CD14-positive monocyte (primary cell): ENCODE measurements around the gene ME3. TPM values are rescaled to one million over a fixed set of nuclear protein-coding genes. Genes with fewer than 3 reads are reported as not detected.

Experiments used
- DNase-seq, 3 donors: peaks; one replicate each; pipeline ENCODE4 v3.0.0-alpha.2; 2011 to 2022
- H2AFZ ChIP-seq: 2 replicates; pipeline ENCODE4 v1.6.0; 2012; ENCODE audit warnings: mild to moderate bottlenecking, low read depth, low read length, inconsistent platforms; ENCODE audit not compliant: insufficient read depth, poor library complexity, severe bottlenecking
- H3K27ac ChIP-seq, 2 donors: 1 replicate in 1 of 2; 2 replicates in 1 of 2; pipeline ENCODE4 v1.5.1; 2012 to 2013; ENCODE audit warnings: low read length in 2 of 2, control low read depth in 1 of 2, inconsistent platforms in 1 of 2, low read depth in 1 of 2, mild to moderate bottlenecking in 1 of 2
- H3K27me3 ChIP-seq, 2 donors: one replicate each; pipeline versions ENCODE4 v1.6.0 to v1.6.1; 2011 to 2013; ENCODE audit warnings: low read length in 2 of 2; ENCODE audit not compliant: control insufficient read depth in 2 of 2, insufficient read depth in 2 of 2
- H3K36me3 ChIP-seq, 2 donors: replicated peaks in 1 of 2; 1 replicate in 1 of 2; 2 replicates in 1 of 2; pipeline versions ENCODE4 v1.5.1 to v1.6.1; 2012 to 2013; ENCODE audit warnings: low read length in 2 of 2, control low read depth in 1 of 2, inconsistent platforms in 1 of 2, mild to moderate bottlenecking in 1 of 2; ENCODE audit not compliant: insufficient read depth in 2 of 2, control insufficient read depth in 1 of 2
- H3K4me1 ChIP-seq, 2 donors: 1 replicate in 1 of 2; 2 replicates in 1 of 2; pipeline versions ENCODE4 v1.5.1 to v1.6.1; 2012 to 2013; ENCODE audit warnings: low read length in 2 of 2, control low read depth in 1 of 2, inconsistent platforms in 1 of 2, mild to moderate bottlenecking in 1 of 2, moderate library complexity in 1 of 2; ENCODE audit not compliant: insufficient read depth in 2 of 2, control insufficient read depth in 1 of 2
- H3K4me2 ChIP-seq: replicated peaks from 2 replicates; pipeline ENCODE3; 2012; ENCODE audit warnings: low read length, moderate library complexity, mild to moderate bottlenecking; ENCODE audit not compliant: poor library complexity, severe bottlenecking; ENCODE audit errors: extremely low read depth
- H3K4me3 ChIP-seq, 3 experiments: fragments of 200-600 bp in 1 of 3; sonication (generic) in 1 of 3; replicated peaks in 1 of 3; 1 replicate in 2 of 3; 2 replicates in 1 of 3; pipeline ENCODE4 v1.5.1; 2011 to 2013; ENCODE audit warnings: low read length in 3 of 3, mild to moderate bottlenecking in 3 of 3, control low read depth in 2 of 3, low read depth in 2 of 3, inconsistent platforms in 1 of 3, moderate library complexity in 1 of 3
- H3K79me2 ChIP-seq: 2 replicates; pipeline ENCODE4 v1.6.0; 2012; ENCODE audit warnings: mild to moderate bottlenecking, control low read depth, inconsistent platforms, low read length, moderate library complexity; ENCODE audit not compliant: insufficient read depth
- H3K9ac ChIP-seq: 2 replicates; pipeline ENCODE4 v1.6.0; 2017; ENCODE audit warnings: low read length, mild to moderate bottlenecking; ENCODE audit not compliant: insufficient read depth, poor library complexity, severe bottlenecking
- H3K9me3 ChIP-seq, 2 donors: replicated peaks in 1 of 2; 1 replicate in 1 of 2; 2 replicates in 1 of 2; pipeline versions ENCODE4 v1.5.1 to v1.6.1; 2012 to 2013; ENCODE audit warnings: low read length in 2 of 2, control low read depth in 1 of 2; ENCODE audit not compliant: control insufficient read depth in 1 of 2, insufficient read depth in 1 of 2
- H4K20me1 ChIP-seq: 2 replicates; pipeline ENCODE4 v1.6.0; 2012; ENCODE audit warnings: mild to moderate bottlenecking, low read length, control low read depth, moderate library complexity; ENCODE audit not compliant: insufficient read depth
- H3K27ac Mint-ChIP-seq, 7 donors: one replicate each; pipeline ENCODE4 v1.8.0; 2020; ENCODE audit warnings: mild to moderate bottlenecking in 7 of 7, mixed read lengths in 7 of 7, moderate library complexity in 6 of 7, inconsistent platforms in 2 of 7
- H3K27me3 Mint-ChIP-seq, 3 donors: one replicate each; pipeline ENCODE4 v1.8.0; 2021 to 2022; ENCODE audit warnings: low read depth in 3 of 3, mild to moderate bottlenecking in 3 of 3, mixed read lengths in 3 of 3, moderate library complexity in 3 of 3, inconsistent platforms in 1 of 3
- H3K36me3 Mint-ChIP-seq, 2 donors: one replicate each; pipeline ENCODE4 v1.8.0; 2020; ENCODE audit warnings: mixed read lengths in 2 of 2, inconsistent platforms in 1 of 2, mild to moderate bottlenecking in 1 of 2
- H3K4me1 Mint-ChIP-seq: one replicate; pipeline ENCODE4 v1.8.0; 2020; ENCODE audit warnings: mild to moderate bottlenecking, mixed read lengths
- H3K4me3 Mint-ChIP-seq, 2 donors: one replicate each; pipeline ENCODE4 v1.8.0; 2020; ENCODE audit warnings: mild to moderate bottlenecking in 2 of 2, mixed read lengths in 2 of 2, moderate library complexity in 1 of 2
- H3K9me3 Mint-ChIP-seq, 7 donors: one replicate each; pipeline ENCODE4 v1.8.0; 2020 to 2022; ENCODE audit warnings: mixed read lengths in 7 of 7, mild to moderate bottlenecking in 6 of 7, moderate library complexity in 6 of 7, inconsistent platforms in 2 of 7
- WGBS: methylation state at CpG from one replicate; pipeline ENCODE4 v1.1.5; 2013; ENCODE audit warnings: missing lambda C conversion rate; ENCODE audit not compliant: insufficient coverage; 5-methylcytosine and 5-hydroxymethylcytosine counted together
- intact Hi-C, 2 donors: fragments of 100-400 bp; cut with micrococcal nuclease; formaldehyde crosslinking; loops; one replicate each; pipeline versions ENCODE4 v1.15.0 to v1.15.1; 2023
- polyA plus RNA-seq, 3 donors: library from polyadenylated mRNA; depleted of rRNA in 1 of 3; unstranded in 2 of 3; stranded (reverse) in 1 of 3; fragments of 300-500 nt in 2 of 3; fragments of >200 nt in 1 of 3; fragmentation: Illumina TruSeq in 2 of 3; gene quantifications; 1 replicate in 2 of 3; 2 replicates in 1 of 3; pipeline ENCODE4 v1.2.3, GENCODE V29; 2012 to 2021
- TF ChIP-seq, protein P1 (sequence below): fragments of 200-600 bp; IDR thresholded peaks from one replicate; pipeline ENCODE4 v1.8.0; 2022; ENCODE audit warnings: antibody characterized with exemption, mild to moderate bottlenecking

ME3 gene
- polyA plus RNA-seq, 3 donors = 0.31 to 3.0 (median 0.42) TPM

DNA sequence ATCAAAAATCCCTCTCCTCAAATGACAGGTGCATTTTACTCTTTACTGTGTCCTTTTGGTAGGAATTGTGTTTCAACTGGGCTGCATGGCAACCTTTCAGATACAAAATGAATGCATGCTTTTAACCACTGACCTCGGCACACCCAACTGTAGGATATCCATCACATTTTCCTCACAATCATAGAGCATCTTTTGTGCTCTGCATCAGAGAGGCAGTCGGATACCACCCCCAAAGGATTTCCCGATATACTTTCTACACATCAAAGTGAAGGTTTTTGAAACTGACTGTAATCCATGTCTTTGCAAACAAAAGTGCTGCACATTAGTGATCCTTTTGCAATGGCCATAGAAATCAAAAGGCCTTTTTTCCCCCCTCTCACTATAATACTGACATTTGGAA is 9.1 kb downstream of the ME3 start:
- Histone ChIP-seq H3K4me3 (no peak overlapping the region), H3K36me3 (no peaks in the 10 kb centered on the region), H3K4me2 (no peak overlapping the region), H3K79me2 (no peaks in the 10 kb centered on the region), H3K27ac (no peak overlapping the region), H3K4me1 (no peaks in the 10 kb centered on the region), H2AFZ (no peak overlapping the region), H4K20me1 (no peaks in the 10 kb centered on the region), H3K27me3 (no peaks in the 10 kb centered on the region), H3K9ac (no peak overlapping the region), H3K9me3 (no peaks in the 10 kb centered on the region)
- no peak for DNase-seq
- TF ChIP-seq, protein P1, sequence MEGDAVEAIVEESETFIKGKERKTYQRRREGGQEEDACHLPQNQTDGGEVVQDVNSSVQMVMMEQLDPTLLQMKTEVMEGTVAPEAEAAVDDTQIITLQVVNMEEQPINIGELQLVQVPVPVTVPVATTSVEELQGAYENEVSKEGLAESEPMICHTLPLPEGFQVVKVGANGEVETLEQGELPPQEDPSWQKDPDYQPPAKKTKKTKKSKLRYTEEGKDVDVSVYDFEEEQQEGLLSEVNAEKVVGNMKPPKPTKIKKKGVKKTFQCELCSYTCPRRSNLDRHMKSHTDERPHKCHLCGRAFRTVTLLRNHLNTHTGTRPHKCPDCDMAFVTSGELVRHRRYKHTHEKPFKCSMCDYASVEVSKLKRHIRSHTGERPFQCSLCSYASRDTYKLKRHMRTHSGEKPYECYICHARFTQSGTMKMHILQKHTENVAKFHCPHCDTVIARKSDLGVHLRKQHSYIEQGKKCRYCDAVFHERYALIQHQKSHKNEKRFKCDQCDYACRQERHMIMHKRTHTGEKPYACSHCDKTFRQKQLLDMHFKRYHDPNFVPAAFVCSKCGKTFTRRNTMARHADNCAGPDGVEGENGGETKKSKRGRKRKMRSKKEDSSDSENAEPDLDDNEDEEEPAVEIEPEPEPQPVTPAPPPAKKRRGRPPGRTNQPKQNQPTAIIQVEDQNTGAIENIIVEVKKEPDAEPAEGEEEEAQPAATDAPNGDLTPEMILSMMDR = no peak
- H3K4me1 Mint-ChIP-seq = no peaks in the 10 kb centered on the region
- WGBS = 95% methylated on average over 3 of the region's 3 CpGs
- intact Hi-C loops = no loop called here
- peaks cover 0 to 1% (median 0%) of the 10 kb centered on the region in 3 donors for H3K27me3 Mint-ChIP-seq
- no peak overlapping the region for H3K27ac Mint-ChIP-seq
- no peaks in the 10 kb centered on the region for H3K9me3 Mint-ChIP-seq
- H3K4me3 Mint-ChIP-seq = no peak overlapping the region
- H3K36me3 Mint-ChIP-seq = no peaks in the 10 kb centered on the region

DNA sequence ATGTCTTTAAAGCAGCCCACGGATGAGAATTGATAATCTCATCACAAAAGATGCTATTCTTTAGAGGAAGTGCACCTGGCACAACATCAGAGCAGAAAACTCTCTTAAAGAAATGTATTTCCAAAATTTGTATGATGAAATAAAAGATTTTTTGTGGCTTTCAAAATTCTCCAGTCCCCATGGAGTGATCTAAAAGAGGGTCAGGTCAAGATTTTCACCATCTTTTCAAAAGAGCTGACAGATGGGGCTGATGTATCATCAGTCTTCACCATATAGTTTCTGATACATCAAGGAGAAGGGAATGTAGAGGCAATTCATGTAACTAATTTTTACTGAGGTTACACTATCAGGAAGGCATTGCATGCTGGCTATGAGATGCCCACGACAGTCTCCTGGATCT is 11.7 kb downstream of the ME3 start:
- Histone ChIP-seq H3K4me1 (no peaks in the 10 kb centered on the region), H2AFZ (no peak overlapping the region), H3K27me3 (no peaks in the 10 kb centered on the region), H3K4me2 (no peak overlapping the region), H3K9me3 (no peaks in the 10 kb centered on the region), H3K27ac (no peak overlapping the region), H3K4me3 (no peak overlapping the region), H3K9ac (no peak overlapping the region), H3K36me3 (no peaks in the 10 kb centered on the region), H3K79me2 (no peaks in the 10 kb centered on the region), H4K20me1 (no peaks in the 10 kb centered on the region)
- Mint-ChIP-seq H3K4me3 (no peak overlapping the region), H3K9me3 (peaks cover 0 to 3% (median 0%) of the 10 kb centered on the region in 7 donors), H3K36me3 (no peaks in the 10 kb centered on the region), H3K4me1 (no peaks in the 10 kb centered on the region), H3K27ac (no peak overlapping the region), H3K27me3 (no peaks in the 10 kb centered on the region)
- intact Hi-C loops = no loop called here
- no peak for DNase-seq
- 90% methylated on average over 2 of the region's 2 CpGs for WGBS
- TF ChIP-seq, protein P1 = no peak
